T-cell (primary cell): ENCODE results near the gene CEP170B. TPM values are rescaled to one million over a fixed set of nuclear protein-coding genes. Genes with fewer than 3 reads are reported as not detected.

ENCODE experiments used
- ATAC-seq, 4 experiments: fragments of 200-7000 bp in 3 of 4; fragments of 150-1000 bp in 1 of 4; cut with Tn5 transposase; replicated peaks in 1 of 4; 1 replicate in 3 of 4; 2 replicates in 1 of 4; pipeline ENCODE4 v1.10.0; 2021; ENCODE audit warnings: moderate library complexity in 3 of 4, mild to moderate bottlenecking in 2 of 4, moderate number of reproducible peaks in 1 of 4
- CTCF ChIA-PET, 2 donors: fragments of 300-600 bp; sonication (Branson Sonifier 250); formaldehyde crosslinking; loops; one replicate each; lab custom pipeline; 2022; ENCODE audit warnings: antibody characterized with exemption in 2 of 2; lab: Charles Lee
- POLR2A ChIA-PET, 2 donors: fragments of 300-600 bp; sonication (Branson Sonifier 250); formaldehyde crosslinking; loops; one replicate each; lab custom pipeline; 2022; ENCODE audit warnings: antibody characterized with exemption in 2 of 2; lab: Charles Lee
- DNase-seq, 35 experiments: peaks; one replicate each; pipeline versions ENCODE4 v3.0.0 to v3.0.0-alpha.2; 2013 to 2023
- H3K27ac ChIP-seq: one replicate; pipeline ENCODE4 v1.5.1; 2013; ENCODE audit warnings: low read length
- H3K27me3 ChIP-seq, 2 experiments: replicated peaks in 1 of 2; 1 replicate in 1 of 2; 2 replicates in 1 of 2; pipeline versions ENCODE4 v1.6.1 to v1.7.0; 2013; ENCODE audit warnings: low read length in 1 of 2, mixed read lengths in 1 of 2; ENCODE audit not compliant: control insufficient read depth in 2 of 2, insufficient read depth in 2 of 2; ENCODE audit errors: extremely low read depth in 1 of 2
- H3K36me3 ChIP-seq, 2 donors: 1 replicate in 1 of 2; 2 replicates in 1 of 2; pipeline versions ENCODE4 v1.6.1 to v1.7.0; 2013; ENCODE audit warnings: low read length in 1 of 2; ENCODE audit not compliant: control insufficient read depth in 2 of 2, insufficient read depth in 1 of 2; ENCODE audit errors: extremely low read depth in 1 of 2
- H3K4me1 ChIP-seq, 2 experiments: 1 replicate in 1 of 2; 2 replicates in 1 of 2; pipeline versions ENCODE4 v1.6.1 to v1.7.0; 2013; ENCODE audit warnings: low read length in 2 of 2, mixed read lengths in 1 of 2; ENCODE audit not compliant: insufficient read depth in 2 of 2, control insufficient read depth in 1 of 2; ENCODE audit errors: extremely low read depth in 1 of 2
- H3K4me3 ChIP-seq, 2 donors: 1 replicate in 1 of 2; 2 replicates in 1 of 2; pipeline versions ENCODE4 v1.5.1 to v1.7.0; 2013; ENCODE audit warnings: mild to moderate bottlenecking in 2 of 2, low read length in 1 of 2, moderate library complexity in 1 of 2; ENCODE audit not compliant: control insufficient read depth in 1 of 2; ENCODE audit errors: extremely low read depth in 1 of 2
- H3K9me3 ChIP-seq: 2 replicates; pipeline ENCODE4 v1.7.0; 2013
- H3K27ac Mint-ChIP-seq, 2 donors: one replicate each; pipeline ENCODE4 v1.8.0; 2020 to 2021; ENCODE audit warnings: mild to moderate bottlenecking in 2 of 2, mixed read lengths in 2 of 2
- H3K27me3 Mint-ChIP-seq, 2 donors: one replicate each; pipeline ENCODE4 v1.8.0; 2021 to 2022; ENCODE audit warnings: mixed read lengths in 2 of 2
- H3K36me3 Mint-ChIP-seq: one replicate; pipeline ENCODE4 v1.8.0; 2021; ENCODE audit warnings: mixed read lengths
- H3K4me1 Mint-ChIP-seq, 3 donors: one replicate each; pipeline ENCODE4 v1.8.0; 2020 to 2022; ENCODE audit warnings: mixed read lengths in 3 of 3, mild to moderate bottlenecking in 1 of 3
- H3K4me3 Mint-ChIP-seq, 3 donors: one replicate each; pipeline ENCODE4 v1.8.0; 2020 to 2022; ENCODE audit warnings: mild to moderate bottlenecking in 3 of 3, mixed read lengths in 3 of 3, moderate library complexity in 3 of 3
- H3K9me3 Mint-ChIP-seq, 3 donors: one replicate each; pipeline ENCODE4 v1.8.0; 2020 to 2022; ENCODE audit warnings: mixed read lengths in 3 of 3
- WGBS: methylation state at CpG from one replicate; pipeline ENCODE4 v1.1.5; 2013; ENCODE audit warnings: missing lambda C conversion rate; ENCODE audit not compliant: insufficient coverage; 5-methylcytosine and 5-hydroxymethylcytosine counted together
- total RNA-seq, 35 experiments: library from RNA in 6 of 35; stranded (reverse) in 6 of 35; fragments of 120-200 nt in 1 of 35; gene quantifications; one replicate each; pipeline versions ENCODE4 v1.2.1 to v1.2.4 and lab custom pipeline; 2013 to 2026

CEP170B gene
- total RNA-seq, 5 donors from 2014 or later (not counting 1 experiment from before 2014, with no cell fraction given): 2.8 to 11.2 (median 6.9) TPM

GRCh38 chr14:104935026-104935650 is 70.1 kb downstream of the CEP170B start:
- Mint-ChIP-seq H3K4me3 (peak overlapping the region; percentile 57 to 75 (median 59)), H3K27me3 (peaks cover 1 to 11% of the 10 kb centered on the region in 2 donors), H3K36me3 (no peaks in the 10 kb centered on the region), H3K27ac (no peak overlapping the region), H3K4me1 (peaks cover 0 to 6% (median 0%) of the 10 kb centered on the region in 3 donors), H3K9me3 (no peaks in the 10 kb centered on the region)
- POLR2A ChIA-PET: no interaction called here
- H3K4me1 ChIP-seq: peaks cover 0 to 13% of the 10 kb centered on the region in 2 experiments
- H3K27me3 ChIP-seq: peaks cover 0 to 45% of the 10 kb centered on the region in 2 experiments
- H3K27ac ChIP-seq: no peak overlapping the region
- 59% methylated on average over 3 of the region's 3 CpGs for WGBS
- peak in 1 of 35 experiments; percentile 9 for DNase-seq
- ATAC-seq: no peak
- H3K36me3 ChIP-seq: no peaks in the 10 kb centered on the region
- H3K9me3 ChIP-seq: no peaks in the 10 kb centered on the region
- H3K4me3 ChIP-seq: no peak overlapping the region
- CTCF ChIA-PET: no interaction called here

- Mint-ChIP-seq H3K36me3 (no peaks in the 10 kb centered on the region), H3K27me3 (peaks cover 3 to 11% of the 10 kb centered on the region in 2 donors), H3K4me1 (peaks cover 0 to 6% (median 0%) of the 10 kb centered on the region in 3 donors), H3K27ac (no peak overlapping the region), H3K9me3 (no peaks in the 10 kb centered on the region), H3K4me3 (no peak overlapping the region)
- ATAC-seq (no peak), DNase-seq (peak in 1 of 35 experiments; percentile 3)
- peaks cover 0 to 51% of the 10 kb centered on the region in 2 experiments for H3K27me3 ChIP-seq
- ChIA-PET POLR2A (no interaction called here), CTCF (no interaction called here)
- no peak overlapping the region for H3K4me3 ChIP-seq
- peaks cover 0 to 13% of the 10 kb centered on the region in 2 experiments for H3K4me1 ChIP-seq
- H3K27ac ChIP-seq: no peak overlapping the region
- no peaks in the 10 kb centered on the region for H3K36me3 ChIP-seq
- no CpG with 5 or more reads among the region's 2 CpGs for WGBS
- H3K9me3 ChIP-seq: no peaks in the 10 kb centered on the region
These were observed 70.9 kb downstream of the CEP170B start for GRCh38 chr14:104935955-104936354.

- WGBS: 90% methylated on average over 2 of the region's 10 CpGs
- ChIA-PET CTCF (no interaction called here), POLR2A (no interaction called here)
- Mint-ChIP-seq H3K9me3 (no peaks in the 10 kb centered on the region), H3K4me1 (peaks cover 0 to 6% (median 0%) of the 10 kb centered on the region in 3 donors), H3K4me3 (no peak overlapping the region), H3K27me3 (peaks cover 3 to 11% of the 10 kb centered on the region in 2 donors), H3K36me3 (no peaks in the 10 kb centered on the region), H3K27ac (no peak overlapping the region)
- DNase-seq: no peak
- Histone ChIP-seq H3K9me3 (no peaks in the 10 kb centered on the region), H3K27ac (no peak overlapping the region), H3K4me1 (peaks cover 0 to 13% of the 10 kb centered on the region in 2 experiments), H3K27me3 (peaks cover 0 to 53% of the 10 kb centered on the region in 2 experiments), H3K4me3 (no peak overlapping the region), H3K36me3 (no peaks in the 10 kb centered on the region)
- ATAC-seq: no peak
These were observed 71.5 kb downstream of the CEP170B start for GRCh38 chr14:104936361-104937155.

GRCh38 chr14:104937161-104937560 is 72.1 kb downstream of the CEP170B start:
- peaks cover 0 to 6% (median 0%) of the 10 kb centered on the region in 3 donors for H3K4me1 Mint-ChIP-seq
- peaks cover 0 to 59% of the 10 kb centered on the region in 2 experiments for H3K27me3 ChIP-seq
- no peak overlapping the region for H3K4me3 Mint-ChIP-seq
- no peaks in the 10 kb centered on the region for H3K9me3 Mint-ChIP-seq
- no peak overlapping the region for H3K27ac ChIP-seq
- no peak overlapping the region for H3K4me3 ChIP-seq
- 60% methylated on average over 4 of the region's 4 CpGs for WGBS
- no peaks in the 10 kb centered on the region for H3K36me3 ChIP-seq
- H3K27ac Mint-ChIP-seq: no peak overlapping the region
- no peaks in the 10 kb centered on the region for H3K36me3 Mint-ChIP-seq
- H3K27me3 Mint-ChIP-seq: peaks cover 3 to 11% of the 10 kb centered on the region in 2 donors
- CTCF ChIA-PET: no interaction called here
- ATAC-seq: no peak
- no peaks in the 10 kb centered on the region for H3K9me3 ChIP-seq
- POLR2A ChIA-PET: no interaction called here
- peaks cover 0 to 13% of the 10 kb centered on the region in 2 experiments for H3K4me1 ChIP-seq
- DNase-seq: no peak

- no peak overlapping the region for H3K4me3 ChIP-seq
- no peaks in the 10 kb centered on the region for H3K36me3 ChIP-seq
- H3K36me3 Mint-ChIP-seq: no peaks in the 10 kb centered on the region
- H3K4me1 ChIP-seq: peaks cover 0 to 9% of the 10 kb centered on the region in 2 experiments
- CTCF ChIA-PET: no interaction called here
- DNase-seq: peak in 1 of 35 experiments; percentile 5
- no peak overlapping the region for H3K27ac ChIP-seq
- POLR2A ChIA-PET: no interaction called here
- no peak overlapping the region for H3K4me3 Mint-ChIP-seq
- H3K27me3 Mint-ChIP-seq: peaks cover 3 to 11% of the 10 kb centered on the region in 2 donors
- peaks cover 0 to 6% (median 0%) of the 10 kb centered on the region in 3 donors for H3K4me1 Mint-ChIP-seq
- H3K27me3 ChIP-seq: peaks cover 0 to 57% of the 10 kb centered on the region in 2 experiments
- ATAC-seq: no peak
- no peaks in the 10 kb centered on the region for H3K9me3 Mint-ChIP-seq
- 87% methylated on average over 4 of the region's 11 CpGs for WGBS
- H3K9me3 ChIP-seq: no peaks in the 10 kb centered on the region
- no peak overlapping the region for H3K27ac Mint-ChIP-seq
These were observed 72.8 kb downstream of the CEP170B start for GRCh38 chr14:104937694-104938365.

- POLR2A ChIA-PET: no interaction called here
- Mint-ChIP-seq H3K9me3 (no peaks in the 10 kb centered on the region), H3K27ac (no peak overlapping the region), H3K27me3 (peaks cover 3 to 11% of the 10 kb centered on the region in 2 donors), H3K4me3 (no peak overlapping the region), H3K4me1 (peaks cover 0 to 6% (median 0%) of the 10 kb centered on the region in 3 donors), H3K36me3 (no peaks in the 10 kb centered on the region)
- no peaks in the 10 kb centered on the region for H3K9me3 ChIP-seq
- H3K4me3 ChIP-seq: no peak overlapping the region
- H3K27me3 ChIP-seq: peaks cover 0 to 57% of the 10 kb centered on the region in 2 experiments
- peaks cover 0 to 6% of the 10 kb centered on the region in 2 experiments for H3K4me1 ChIP-seq
- DNase-seq (no peak), ATAC-seq (no peak)
- H3K36me3 ChIP-seq: no peaks in the 10 kb centered on the region
- 60% methylated on average over 2 of the region's 2 CpGs for WGBS
- no peak overlapping the region for H3K27ac ChIP-seq
- CTCF ChIA-PET: no interaction called here
These were observed 73.4 kb downstream of the CEP170B start for GRCh38 chr14:104938436-104938835.
